K562 (cell line): ENCODE data around the gene PTPRT. TPM values are rescaled to one million over a fixed set of nuclear protein-coding genes. Genes with fewer than 3 reads are reported as not detected.

Source experiments
- ATAC-seq: fragments of 200-7000 bp; cut with Tn5 transposase; 3 replicates; pipeline ENCODE4 v1.9.1; 2020; ENCODE audit warnings: moderate library complexity
- BruUV-seq: library from RNA; stranded (reverse); fragments of 400-500 nt; replicated peaks from 2 replicates; lab custom pipeline; 2021; lab: Mats Ljungman, UMichigan
- CTCF ChIA-PET: fragments of 300-600 bp; formaldehyde crosslinking; extraction: SDS; loops from one replicate; lab custom pipeline; 2021; ENCODE audit warnings: low intra/inter-chr PET ratio; lab: Yijun Ruan, JAX
- POLR2A ChIA-PET: fragments of 300-600, 350-650 bp; sonication (Branson Sonifier 250); formaldehyde crosslinking; extraction: SDS; loops from one replicate; lab custom pipeline; 2021; ENCODE audit warnings: antibody characterized with exemption, inconsistent platforms; lab: Yijun Ruan, JAX
- DNase-seq, 4 experiments: peaks; one replicate each; pipeline versions ENCODE4 v3.0.0 to v3.0.0-alpha.2; 2011 to 2018; ENCODE audit warnings: low spot score in 3 of 4, mixed read lengths in 3 of 4; ENCODE audit errors: extremely low read depth in 1 of 4
- FAIRE-seq: peaks from 2 replicates; lab custom pipeline; 2011; peaks lifted over from hg19 to GRCh38; lab: Jason Lieb, UNC
- H2AFZ ChIP-seq: 2 replicates; pipeline ENCODE4 v1.6.0; 2011; ENCODE audit warnings: low read depth, low read length, control low read depth, inconsistent platforms
- H3K27ac ChIP-seq: fragments of 200-600 bp; 3 replicates; pipeline ENCODE4 v1.8.0; 2011; ENCODE audit warnings: low read depth, mild to moderate bottlenecking, control low read depth, inconsistent platforms, low read length, moderate library complexity, mixed read lengths; ENCODE audit errors: extremely low read depth
- H3K27me3 ChIP-seq, 2 experiments: fragments of 300-600 bp in 1 of 2; 2 replicates in 1 of 2; 3 replicates in 1 of 2; pipeline versions ENCODE4 v1.6.0 to v1.8.0; 2011; ENCODE audit warnings: inconsistent platforms in 2 of 2, low read length in 2 of 2, mild to moderate bottlenecking in 1 of 2, mixed read lengths in 1 of 2, moderate library complexity in 1 of 2; ENCODE audit not compliant: control insufficient read depth in 2 of 2, insufficient read depth in 2 of 2
- H3K36me3 ChIP-seq: fragments of 300-600 bp; 3 replicates; pipeline ENCODE4 v1.8.0; 2011; ENCODE audit warnings: mild to moderate bottlenecking, low read length, inconsistent platforms; ENCODE audit not compliant: control insufficient read depth, insufficient read depth
- H3K4me1 ChIP-seq, 2 experiments: fragments of 200-600 bp in 1 of 2; replicated peaks in 1 of 2; 2 replicates in 1 of 2; 3 replicates in 1 of 2; pipeline versions ENCODE4 v1.5.1 to v1.8.0; 2011; ENCODE audit warnings: inconsistent platforms in 2 of 2, low read length in 2 of 2, mild to moderate bottlenecking in 1 of 2, mixed read lengths in 1 of 2, moderate library complexity in 1 of 2; ENCODE audit not compliant: control insufficient read depth in 2 of 2, insufficient read depth in 2 of 2
- H3K4me2 ChIP-seq: 2 replicates; pipeline ENCODE4 v1.6.1; 2011; ENCODE audit warnings: low read length, control low read depth, inconsistent platforms, mixed read lengths; ENCODE audit not compliant: insufficient read depth
- H3K4me3 ChIP-seq: fragments of 200-600 bp; sonication (generic), shearing (Covaris generic); 2 replicates; pipeline ENCODE4 v1.5.1; 2016; ENCODE audit warnings: control low read depth, inconsistent platforms
- H3K79me2 ChIP-seq: fragments of 200-600 bp; 3 replicates; pipeline ENCODE4 v1.8.0; 2011; ENCODE audit warnings: low read length, inconsistent platforms; ENCODE audit not compliant: control insufficient read depth, insufficient read depth
- H3K9ac ChIP-seq, 2 experiments: 2 replicates each; pipeline versions ENCODE4 v1.6.0 to v1.6.1; 2011; ENCODE audit warnings: low read depth in 2 of 2, low read length in 2 of 2, control low read depth in 1 of 2, inconsistent platforms in 1 of 2, mild to moderate bottlenecking in 1 of 2, mixed read lengths in 1 of 2; ENCODE audit not compliant: insufficient read depth in 1 of 2
- H3K9me1 ChIP-seq: one replicate; pipeline ENCODE4 v1.6.0; 2011; ENCODE audit warnings: inconsistent platforms, mild to moderate bottlenecking, low read length, moderate library complexity; ENCODE audit not compliant: control insufficient read depth, insufficient read depth
- H3K9me3 ChIP-seq: replicated peaks from 2 replicates; pipeline ENCODE4 v1.5.1; 2011; ENCODE audit warnings: low read depth, low read length, inconsistent platforms; ENCODE audit not compliant: control insufficient read depth, insufficient read depth
- H4K20me1 ChIP-seq: replicated peaks from 2 replicates; pipeline ENCODE4 v1.6.1; 2011; ENCODE audit warnings: low read length, inconsistent platforms, mixed read lengths; ENCODE audit not compliant: control insufficient read depth, insufficient read depth
- CBX5 ChIP-seq: IDR thresholded peaks from 2 replicates; pipeline ENCODE4 v1.6.1; 2014; ENCODE audit warnings: low read depth, borderline replicate concordance
- FOXP1 ChIP-seq: sonication (generic); formaldehyde crosslinking; IDR thresholded peaks from 2 replicates; pipeline ENCODE4 v1.8.0; 2022; ENCODE audit warnings: mild to moderate bottlenecking, missing genetic modification reagents
- HCFC1 ChIP-seq: IDR thresholded peaks from 2 replicates; pipeline ENCODE4 v1.6.1; 2012; ENCODE audit warnings: low read depth, low read length, improper control_type of control experiment
- JUNB ChIP-seq: fragments of 450-650 bp; formaldehyde crosslinking; conservative IDR thresholded peaks from 2 replicates; pipeline ENCODE4 v1.4.0; 2020; ENCODE audit warnings: mild to moderate bottlenecking
- MECOM ChIP-seq: fragments of 250-450 bp; sonication (Bioruptor Pico); IDR thresholded peaks from 2 replicates; pipeline ENCODE4 v1.8.0; 2022; ENCODE audit warnings: inconsistent platforms
- MLX ChIP-seq, 2 experiments: fragments of 450-650 bp in 1 of 2; sonication (generic) in 1 of 2; formaldehyde crosslinking; conservative IDR thresholded peaks; 2 replicates each; pipeline versions ENCODE4 v1.4.0 to v1.8.1; 2020 to 2022; ENCODE audit warnings: mild to moderate bottlenecking in 1 of 2, missing genetic modification reagents in 1 of 2
- NFIX ChIP-seq: fragments of 250-450 bp; sonication (Bioruptor Pico); IDR thresholded peaks from 2 replicates; pipeline ENCODE4 v1.4.0; 2020; ENCODE audit warnings: low read depth, mild to moderate bottlenecking, moderate library complexity
- NONO ChIP-seq, 2 experiments: fragments of 200-400 bp in 1 of 2; fragments of 450-650 bp in 1 of 2; formaldehyde crosslinking in 1 of 2; IDR thresholded peaks; 2 replicates each; pipeline ENCODE4 v1.6.1; 2017; ENCODE audit warnings: low read depth in 2 of 2, mild to moderate bottlenecking in 2 of 2, moderate library complexity in 2 of 2, low read length in 1 of 2
- NR4A1 ChIP-seq, 2 experiments: fragments of 250-450 bp in 1 of 2; fragments of 450-650 bp in 1 of 2; sonication (Bioruptor Pico) in 1 of 2; IDR thresholded peaks; 2 replicates each; pipeline versions ENCODE4 v1.4.0 to v1.6.1; 2016 to 2020; ENCODE audit warnings: mild to moderate bottlenecking in 2 of 2, missing compliant biosample characterization in 1 of 2, missing genetic modification characterization in 1 of 2, moderate library complexity in 1 of 2
- THRA ChIP-seq: fragments of 450-650 bp; IDR thresholded peaks from 2 replicates; pipeline ENCODE4 v1.6.1; 2017; ENCODE audit warnings: mild to moderate bottlenecking, moderate library complexity
- XRCC5 ChIP-seq: fragments of 200-400 bp; formaldehyde crosslinking; IDR thresholded peaks from 2 replicates; pipeline ENCODE4 v1.6.1; 2017; ENCODE audit warnings: low read depth, mild to moderate bottlenecking, low read length
- ZNF668 ChIP-seq: fragments of 250-450 bp; sonication (Bioruptor Pico); IDR thresholded peaks from 2 replicates; pipeline ENCODE4 v1.8.0; 2022; ENCODE audit warnings: mild to moderate bottlenecking, inconsistent platforms
- WGBS: fragments of 100-300 bp; shearing (Covaris generic); methylation state at CpG from one replicate; pipeline ENCODE4 v1.1.6; 2016; ENCODE audit warnings: low coverage, mixed read lengths; ENCODE audit not compliant: insufficient coverage; ENCODE audit errors: missing lambda C conversion rate; 5-methylcytosine and 5-hydroxymethylcytosine counted together
- in situ Hi-C: fragments of 300-500 bp; cut with MboI; formaldehyde crosslinking; loops from 4 replicates; pipeline ENCODE4 v1.15.0; 2018; ENCODE audit warnings: inconsistent platforms, mixed read lengths
- intact Hi-C: fragments of 100-400 bp; cut with micrococcal nuclease; formaldehyde crosslinking; loops from 2 replicates; pipeline ENCODE4 v1.14.2; 2022
- polyA plus RNA-seq, 8 experiments: library from polyadenylated mRNA; depleted of rRNA in 4 of 8; stranded (reverse) in 5 of 8; unstranded in 3 of 8; fragments of >200 nt; fragmentation: Nextera tagmentation in 2 of 8; fragmentation: Illumina TruSeq in 1 of 8; extraction: Ambion mirVana in 2 of 8; extraction: Trizol in 1 of 8; gene quantifications; 2 replicates each; pipeline versions ENCODE4 v1.2.1 to v1.2.3, GENCODE V29; 2011 to 2014; ENCODE audit warnings: inconsistent platforms in 1 of 8, missing spikeins in 1 of 8
- total RNA-seq, 7 experiments: library from RNA; depleted of rRNA in 6 of 7; stranded (reverse); fragments of >200 nt in 6 of 7; fragmentation: Illumina TruSeq in 2 of 7; extraction: Trizol in 2 of 7; gene quantifications; 2 replicates each; pipeline versions ENCODE4 v1.2.1 to v1.2.3, GENCODE V29; 2011 to 2021; ENCODE audit warnings: low replicate concordance in 1 of 7
- TF ChIP-seq, protein P1 (sequence below): fragments of 250-450 bp; sonication (Bioruptor Pico); IDR thresholded peaks from 2 replicates; pipeline ENCODE4 v1.5.0; 2021; ENCODE audit warnings: mild to moderate bottlenecking, moderate library complexity
- TF ChIP-seq, protein P2 (sequence below): sonication (generic); formaldehyde crosslinking; IDR thresholded peaks from 2 replicates; pipeline ENCODE4 v1.8.0; 2022; ENCODE audit warnings: mild to moderate bottlenecking, missing genetic modification reagents

Gene PTPRT
- total and polyA plus RNA-seq, 9 of the 15 experiments (the other 6 are each of a cell fraction or from before 2014, with no cell fraction given): not detected

GRCh38 chr20:43190332-43190953 lies 737 bp upstream of the PTPRT start:
- Histone ChIP-seq H3K27me3 (peaks cover 0 to 8% of the 10 kb centered on the region in 2 experiments; a peak in 1 of 5 replicates), H3K9me3 (no peaks in the 10 kb centered on the region), H2AFZ (no peak overlapping the region), H3K9ac (no peak overlapping the region), H3K4me1 (no peaks in the 10 kb centered on the region), H3K79me2 (no peaks in the 10 kb centered on the region), H4K20me1 (peaks cover 5% of the 10 kb centered on the region), H3K9me1 (no peaks in the 10 kb centered on the region), H3K4me2 (no peak overlapping the region), H3K4me3 (no peak overlapping the region), H3K36me3 (no peaks in the 10 kb centered on the region), H3K27ac (no peak overlapping the region)
- BruUV-seq: no TSS peak
- WGBS: 34% methylated on average over 20 of the region's 24 CpGs
- ChIA-PET CTCF (interaction anchor here (0.8 kb wide), 1 partner anchor 1301 kb away, joined by 4 read pairs; no protein-coding TSS in a partner anchor), POLR2A (no interaction called here)
- intact Hi-C loops (no loop called here), in situ Hi-C loops (no loop called here)
- no peak for FAIRE-seq
- DNase-seq: no peak
- no peak for ATAC-seq
- TF ChIP-seq, protein P1, sequence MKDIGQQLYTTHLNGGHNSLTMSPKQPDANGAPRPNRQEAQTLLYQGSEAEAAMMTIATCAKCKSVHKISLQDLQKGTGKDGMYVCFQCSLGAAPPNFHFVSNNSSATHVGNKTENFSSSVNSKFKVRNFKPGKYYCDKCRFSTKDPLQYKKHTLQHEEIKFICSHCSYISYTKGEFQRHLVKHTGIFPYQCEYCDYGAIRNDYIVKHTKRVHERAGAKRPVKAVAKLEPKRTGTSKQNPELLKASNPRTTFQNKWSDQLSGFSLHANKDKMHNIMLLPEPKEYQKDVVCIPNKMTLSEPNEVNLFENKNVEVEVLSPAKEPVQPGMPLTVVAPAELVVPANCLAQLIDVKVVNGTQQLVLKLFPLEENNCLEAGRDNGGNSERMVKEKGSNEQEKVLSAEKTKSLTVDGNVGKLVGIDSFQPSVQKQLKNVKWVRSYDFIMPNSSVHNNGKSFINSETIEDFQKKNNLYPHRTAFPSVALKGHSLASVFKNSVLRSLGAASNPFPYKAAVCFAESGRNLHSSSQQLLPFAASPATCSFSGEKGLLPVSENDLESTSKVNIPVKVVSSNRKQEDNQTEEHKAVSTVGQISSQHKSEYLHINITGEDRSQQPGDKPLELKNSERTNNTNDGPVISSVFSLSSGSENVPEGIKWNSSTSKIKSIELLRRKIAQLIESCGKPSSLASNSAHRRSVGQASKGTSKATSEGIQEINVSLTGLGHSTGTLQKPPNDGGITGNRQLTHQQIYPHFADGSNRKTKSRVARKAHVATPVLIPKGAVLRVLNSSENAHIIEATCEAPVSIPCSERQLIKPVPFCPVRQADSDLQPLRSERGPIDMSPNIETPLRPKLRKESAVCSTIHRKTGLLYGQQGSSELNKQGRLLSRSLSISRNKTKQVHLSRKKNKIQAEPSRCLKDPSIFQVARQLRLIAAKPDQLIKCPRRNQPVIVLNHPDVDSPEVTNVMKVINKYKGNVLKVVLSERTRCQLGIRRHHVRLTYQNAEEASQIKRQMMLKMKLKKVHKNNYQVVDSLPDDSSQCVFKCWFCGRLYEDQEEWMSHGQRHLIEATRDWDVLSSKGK: no peak
- no peak for TF ChIP-seq CBX5
- TF ChIP-seq, protein P2, sequence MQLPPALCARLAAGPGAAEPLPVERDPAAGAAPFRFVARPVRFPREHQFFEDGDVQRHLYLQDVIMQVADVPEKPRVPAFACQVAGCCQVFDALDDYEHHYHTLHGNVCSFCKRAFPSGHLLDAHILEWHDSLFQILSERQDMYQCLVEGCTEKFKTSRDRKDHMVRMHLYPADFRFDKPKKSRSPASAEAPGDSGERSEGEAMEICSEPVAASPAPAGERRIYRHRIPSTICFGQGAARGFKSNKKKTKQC (CRISPR knock-in tag): no peak
- TF ChIP-seq FOXP1 (CRISPR knock-in tag): no peak
- no peak for TF ChIP-seq ZNF668 (CRISPR knock-in tag)
- TF ChIP-seq JUNB (CRISPR knock-in tag): no peak
- no peak for TF ChIP-seq NONO (IDR thresholded peaks at IDR 0.05; ENCODE audit: low read depth in 2 of 2, low read length in 1 of 2)
- no peak for TF ChIP-seq MLX (CRISPR knock-in tag; conservative IDR thresholded peaks at IDR 0.05)
- no peak for TF ChIP-seq NFIX (CRISPR knock-in tag)
- no peak for TF ChIP-seq MECOM
- TF ChIP-seq XRCC5: no peak
- no peak for TF ChIP-seq THRA
- no peak for TF ChIP-seq NR4A1 (CRISPR knock-in tag; IDR thresholded peaks at IDR 0.05)
- no peak for TF ChIP-seq NR4A1 (tag; IDR thresholded peaks at IDR 0.05)
- TF ChIP-seq HCFC1: no peak
